Measurements from ENCODE around the gene DOK7. TPM values are rescaled to one million over a fixed set of nuclear protein-coding genes. Genes with fewer than 3 reads are reported as not detected.

The DOK7 gene
- total RNA-seq, 2 experiments from 2014 or later: not detected

DNA sequence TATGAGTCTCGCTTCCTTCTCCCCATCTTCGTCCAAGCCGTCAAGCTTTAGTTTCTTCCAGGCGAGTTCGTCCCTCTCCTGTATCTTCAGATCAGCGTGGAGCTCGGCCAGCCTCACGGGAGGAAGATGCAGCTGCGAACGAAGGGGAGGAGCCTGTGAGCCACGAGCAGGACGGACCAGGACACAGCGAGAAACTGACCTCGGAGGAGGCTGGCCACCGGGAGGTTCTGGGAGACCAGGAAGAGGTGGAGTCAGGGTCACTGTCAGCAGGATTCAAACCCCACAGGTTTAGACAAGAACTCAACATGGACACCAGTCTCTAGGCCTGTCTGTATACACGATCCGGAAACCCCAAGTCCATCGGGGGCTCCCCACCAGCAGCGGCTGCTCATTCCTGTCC, 61.8 kb downstream of the DOK7 start:
- Mint-ChIP-seq H3K36me3 (ENCODE audit: low read depth) (peaks cover 69% of the 10 kb centered on the region), H3K4me3 (peak overlapping the region; percentile 20), H3K27ac (no peak overlapping the region), H3K9me3 (no peaks in the 10 kb centered on the region), H3K4me1 (ENCODE audit: low read depth) (peaks cover 20% of the 10 kb centered on the region), H3K27me3 (no peaks in the 10 kb centered on the region)
- Histone ChIP-seq H3K4me1 (ENCODE audit: insufficient read depth, low read length) (peaks cover 27% of the 10 kb centered on the region), H3K4me3 (ENCODE audit: low read length) (no peak overlapping the region), H3K9me3 (ENCODE audit: control insufficient read depth in 1 of 2, insufficient read depth in 1 of 2, low read length in 2 of 2) (no peaks in the 10 kb centered on the region), H3K27me3 (ENCODE audit: control insufficient read depth in 1 of 2, insufficient read depth in 2 of 2, low read length in 2 of 2) (no peaks in the 10 kb centered on the region), H3K36me3 (ENCODE audit: insufficient read depth, low read length) (peaks cover 81% of the 10 kb centered on the region), H3K27ac (ENCODE audit: low read depth in 1 of 2, low read length in 2 of 2) (no peak overlapping the region)
- no peak for ATAC-seq (ENCODE audit: poor library complexity)
- peak in 1 of 14 experiments; percentile 10 for DNase-seq
- POLR2A ChIA-PET: no interaction called here
- CTCF ChIA-PET: no interaction called here
- TF ChIP-seq CTCF (IDR thresholded peaks at IDR 0.05): no peak
- intact Hi-C loops (cut with DNase I, micrococcal nuclease): no loop called here

- peaks cover 74% of the 10 kb centered on the region for H3K36me3 ChIP-seq (ENCODE audit: insufficient read depth, low read length)
- ChIA-PET POLR2A (no interaction called here), CTCF (no interaction called here)
Measured at GRCh38 chr4:3525532-3526430, 62.7 kb downstream of the DOK7 start.

GRCh38 chr4:3526456-3526855, 63.4 kb downstream of the DOK7 start:
- intact Hi-C loops (cut with DNase I, micrococcal nuclease): no loop called here
- DNase-seq (no peak), ATAC-seq (ENCODE audit: poor library complexity) (no peak)
- Mint-ChIP-seq H3K27ac (no peak overlapping the region), H3K9me3 (no peaks in the 10 kb centered on the region), H3K36me3 (ENCODE audit: low read depth) (peaks cover 61% of the 10 kb centered on the region), H3K4me3 (no peak overlapping the region), H3K27me3 (no peaks in the 10 kb centered on the region), H3K4me1 (ENCODE audit: low read depth) (peaks cover 34% of the 10 kb centered on the region)
- H3K27ac ChIP-seq (ENCODE audit: low read depth in 1 of 2, low read length in 2 of 2): no peak overlapping the region
- peaks cover 67% of the 10 kb centered on the region for H3K36me3 ChIP-seq (ENCODE audit: insufficient read depth, low read length)
- CTCF ChIA-PET: no interaction called here
- no peaks in the 10 kb centered on the region for H3K9me3 ChIP-seq (ENCODE audit: control insufficient read depth in 1 of 2, insufficient read depth in 1 of 2, low read length in 2 of 2)
- H3K4me3 ChIP-seq (ENCODE audit: low read length): no peak overlapping the region
- no peak for TF ChIP-seq CTCF (IDR thresholded peaks at IDR 0.05)
- POLR2A ChIA-PET: no interaction called here
- peaks cover 42% of the 10 kb centered on the region for H3K4me1 ChIP-seq (ENCODE audit: insufficient read depth, low read length)
- no peaks in the 10 kb centered on the region for H3K27me3 ChIP-seq (ENCODE audit: control insufficient read depth in 1 of 2, insufficient read depth in 2 of 2, low read length in 2 of 2)

More at GRCh38 chr4:3525532-3526430, 62.7 kb downstream of the DOK7 start:
- Mint-ChIP-seq H3K4me1 (ENCODE audit: low read depth) (peaks cover 28% of the 10 kb centered on the region), H3K27ac (no peak overlapping the region), H3K9me3 (no peaks in the 10 kb centered on the region), H3K36me3 (ENCODE audit: low read depth) (peaks cover 64% of the 10 kb centered on the region), H3K27me3 (no peaks in the 10 kb centered on the region), H3K4me3 (no peak overlapping the region)
- Histone ChIP-seq H3K27me3 (ENCODE audit: control insufficient read depth in 1 of 2, insufficient read depth in 2 of 2, low read length in 2 of 2) (no peaks in the 10 kb centered on the region), H3K27ac (ENCODE audit: low read depth in 1 of 2, low read length in 2 of 2) (no peak overlapping the region), H3K4me3 (ENCODE audit: low read length) (no peak overlapping the region), H3K4me1 (ENCODE audit: insufficient read depth, low read length) (peaks cover 35% of the 10 kb centered on the region), H3K9me3 (ENCODE audit: control insufficient read depth in 1 of 2, insufficient read depth in 1 of 2, low read length in 2 of 2) (no peaks in the 10 kb centered on the region)
- intact Hi-C loops (cut with DNase I, micrococcal nuclease): no loop called here
- peak in 1 of 14 experiments; percentile 10 for DNase-seq
- no peak for ATAC-seq (ENCODE audit: poor library complexity)
- no peak for TF ChIP-seq CTCF (IDR thresholded peaks at IDR 0.05)

All from CD4-positive, alpha-beta T cell (primary cell).